ENCODE results near the gene WNT7B. TPM values are rescaled to one million over a fixed set of nuclear protein-coding genes. Genes with fewer than 3 reads are reported as not detected.

Gene WNT7B
- total RNA-seq, 4 donors from 2014 or later: not detected

DNA sequence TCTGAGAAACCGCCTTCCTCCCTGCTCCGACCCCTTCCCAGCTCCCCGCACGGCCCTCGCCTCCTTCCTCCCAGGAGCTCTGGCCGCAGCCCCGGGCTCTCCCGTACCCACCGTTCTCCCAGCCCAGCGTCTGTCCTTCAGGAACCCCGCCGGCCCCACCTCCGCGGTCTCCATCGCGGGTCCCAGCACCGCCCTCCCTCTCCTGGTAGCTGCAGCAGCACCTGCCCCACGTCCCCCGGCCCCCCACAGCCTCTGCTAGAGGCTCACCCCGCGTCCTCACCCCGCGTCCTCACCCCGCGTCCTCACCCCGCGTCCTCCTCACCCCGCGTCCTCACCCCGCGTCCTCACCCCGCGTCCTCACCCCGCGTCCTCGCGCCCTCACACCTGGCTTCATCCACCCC lies 85.9 kb downstream of the WNT7B start:
- TF ChIP-seq, protein P1, sequence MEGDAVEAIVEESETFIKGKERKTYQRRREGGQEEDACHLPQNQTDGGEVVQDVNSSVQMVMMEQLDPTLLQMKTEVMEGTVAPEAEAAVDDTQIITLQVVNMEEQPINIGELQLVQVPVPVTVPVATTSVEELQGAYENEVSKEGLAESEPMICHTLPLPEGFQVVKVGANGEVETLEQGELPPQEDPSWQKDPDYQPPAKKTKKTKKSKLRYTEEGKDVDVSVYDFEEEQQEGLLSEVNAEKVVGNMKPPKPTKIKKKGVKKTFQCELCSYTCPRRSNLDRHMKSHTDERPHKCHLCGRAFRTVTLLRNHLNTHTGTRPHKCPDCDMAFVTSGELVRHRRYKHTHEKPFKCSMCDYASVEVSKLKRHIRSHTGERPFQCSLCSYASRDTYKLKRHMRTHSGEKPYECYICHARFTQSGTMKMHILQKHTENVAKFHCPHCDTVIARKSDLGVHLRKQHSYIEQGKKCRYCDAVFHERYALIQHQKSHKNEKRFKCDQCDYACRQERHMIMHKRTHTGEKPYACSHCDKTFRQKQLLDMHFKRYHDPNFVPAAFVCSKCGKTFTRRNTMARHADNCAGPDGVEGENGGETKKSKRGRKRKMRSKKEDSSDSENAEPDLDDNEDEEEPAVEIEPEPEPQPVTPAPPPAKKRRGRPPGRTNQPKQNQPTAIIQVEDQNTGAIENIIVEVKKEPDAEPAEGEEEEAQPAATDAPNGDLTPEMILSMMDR (IDR thresholded peaks at IDR 0.05; ENCODE audit: low read depth): no peak

DNA sequence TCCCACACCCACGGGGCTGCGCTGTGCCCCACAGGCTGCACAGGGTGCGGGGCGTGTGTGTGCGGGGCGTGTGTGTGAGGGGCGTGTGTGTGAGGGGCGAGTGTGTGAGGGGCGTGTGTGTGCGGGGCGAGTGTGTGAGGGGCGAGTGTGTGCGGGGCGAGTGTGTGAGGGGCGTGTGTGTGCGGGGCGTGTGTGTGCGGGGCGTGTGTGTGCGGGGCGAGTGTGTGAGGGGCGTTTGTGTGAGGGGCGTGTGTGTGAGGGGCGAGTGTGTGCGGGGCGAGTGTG lies 86.7 kb downstream of the WNT7B start:
- TF ChIP-seq, protein P1 (IDR thresholded peaks at IDR 0.05; ENCODE audit: low read depth): no peak

DNA sequence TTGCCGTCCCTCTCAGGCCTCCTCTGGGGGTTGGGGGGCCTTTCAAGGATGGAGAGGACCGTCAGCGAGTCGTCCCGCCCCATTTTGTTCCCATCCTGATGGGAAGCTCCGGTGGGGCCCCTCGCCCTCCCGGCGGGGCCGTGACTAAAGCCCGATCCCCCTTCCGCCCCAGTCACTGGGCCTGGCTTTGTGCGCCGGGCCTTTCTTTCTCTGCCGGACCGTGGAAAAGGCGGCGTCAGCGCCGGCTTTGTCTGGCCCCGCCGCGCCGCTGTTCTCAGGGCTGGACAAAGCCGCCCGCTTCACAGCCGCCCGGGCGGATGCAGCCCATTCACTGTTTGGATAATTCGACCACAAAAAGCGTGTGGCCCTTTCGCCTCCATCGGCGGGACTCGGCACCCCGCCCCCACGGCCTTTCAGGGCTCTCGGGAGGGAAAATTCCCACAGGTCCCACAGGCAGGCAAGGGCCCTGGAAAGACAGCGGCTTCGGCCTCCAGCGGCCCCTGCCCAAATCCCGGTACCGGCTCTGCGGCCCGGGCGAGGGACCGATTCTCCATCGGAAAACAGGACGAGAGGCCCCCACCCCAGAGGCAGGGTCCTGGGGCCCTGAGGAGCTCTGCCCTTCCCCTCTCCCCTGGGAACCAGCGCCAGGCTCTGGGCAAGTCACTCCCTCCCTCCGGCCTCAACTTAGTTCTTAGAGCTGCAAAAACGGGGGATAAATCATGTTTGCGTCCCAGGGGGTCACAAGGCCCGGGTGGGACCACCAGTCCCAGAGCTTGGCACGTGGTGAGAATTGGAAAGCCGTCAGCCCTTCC lies 87.2 kb downstream of the WNT7B start:
- TF ChIP-seq, protein P1 (IDR thresholded peaks at IDR 0.05; ENCODE audit: low read depth): no peak

DNA sequence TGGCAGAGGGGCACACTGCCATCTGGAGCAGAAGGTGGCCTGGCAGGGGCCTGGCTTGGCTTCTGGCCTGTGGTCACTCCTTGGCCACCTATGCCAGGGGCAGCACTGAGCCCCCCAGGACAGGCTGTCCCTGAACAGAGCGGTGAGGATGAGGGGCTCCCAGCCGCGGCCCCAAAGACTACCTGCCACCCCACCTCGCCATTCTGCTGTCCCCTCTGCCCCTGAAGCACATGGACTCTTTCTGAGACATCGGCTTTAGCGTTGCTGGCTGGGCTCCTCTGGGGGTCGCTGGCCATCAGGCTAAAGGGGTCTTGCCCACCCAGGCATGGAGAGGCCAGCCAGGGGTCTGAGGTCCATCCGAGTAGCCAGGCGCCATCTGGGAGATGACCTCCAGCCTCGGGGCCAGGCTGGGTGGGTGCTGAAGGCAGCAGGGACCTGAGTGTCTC lies 87.8 kb downstream of the WNT7B start:
- TF ChIP-seq, protein P1 (IDR thresholded peaks at IDR 0.05; ENCODE audit: low read depth): no peak

DNA sequence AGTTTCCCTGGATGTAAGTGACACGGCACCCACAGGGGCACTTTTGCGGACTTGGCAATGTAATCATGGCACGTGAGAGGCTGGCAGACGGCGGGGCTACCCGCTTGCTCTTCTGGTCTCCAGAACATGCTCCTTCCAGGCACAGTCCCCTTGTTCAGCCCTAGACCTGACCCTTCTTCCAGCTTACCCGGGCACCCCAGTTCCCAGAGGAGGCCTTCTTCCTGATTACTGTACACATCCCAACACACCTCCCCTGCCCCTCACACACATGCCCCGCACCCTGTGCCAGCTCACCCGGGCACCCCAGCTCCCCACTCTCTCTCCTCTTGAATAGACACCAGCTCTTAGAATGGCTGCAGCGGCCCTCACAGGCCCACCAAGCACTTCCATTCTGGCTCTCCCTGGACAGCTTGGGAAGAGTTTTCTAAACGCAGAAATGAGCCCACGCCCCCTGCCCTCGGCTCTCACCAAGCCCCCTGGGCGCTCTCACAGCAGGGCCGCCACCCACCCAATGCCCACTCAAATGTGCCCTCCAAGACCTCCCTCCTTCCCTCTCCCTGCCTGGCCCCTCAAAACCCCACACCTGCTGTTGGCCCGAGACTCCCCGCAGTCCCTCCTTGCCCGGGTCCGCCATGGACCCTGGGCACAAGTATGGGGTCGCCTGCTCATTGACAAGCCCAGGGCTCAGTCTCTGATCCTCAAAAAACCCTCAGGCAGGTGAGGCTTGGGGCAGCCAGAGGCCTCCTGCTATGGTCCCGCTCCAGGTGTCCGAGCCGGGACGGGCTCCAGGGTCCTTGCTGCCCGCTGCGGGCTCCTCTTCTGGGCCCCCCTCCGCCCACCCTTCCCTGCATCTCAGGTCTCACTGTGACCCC lies 88.5 kb downstream of the WNT7B start:
- TF ChIP-seq, protein P1 (IDR thresholded peaks at IDR 0.05; ENCODE audit: low read depth): no peak

DNA sequence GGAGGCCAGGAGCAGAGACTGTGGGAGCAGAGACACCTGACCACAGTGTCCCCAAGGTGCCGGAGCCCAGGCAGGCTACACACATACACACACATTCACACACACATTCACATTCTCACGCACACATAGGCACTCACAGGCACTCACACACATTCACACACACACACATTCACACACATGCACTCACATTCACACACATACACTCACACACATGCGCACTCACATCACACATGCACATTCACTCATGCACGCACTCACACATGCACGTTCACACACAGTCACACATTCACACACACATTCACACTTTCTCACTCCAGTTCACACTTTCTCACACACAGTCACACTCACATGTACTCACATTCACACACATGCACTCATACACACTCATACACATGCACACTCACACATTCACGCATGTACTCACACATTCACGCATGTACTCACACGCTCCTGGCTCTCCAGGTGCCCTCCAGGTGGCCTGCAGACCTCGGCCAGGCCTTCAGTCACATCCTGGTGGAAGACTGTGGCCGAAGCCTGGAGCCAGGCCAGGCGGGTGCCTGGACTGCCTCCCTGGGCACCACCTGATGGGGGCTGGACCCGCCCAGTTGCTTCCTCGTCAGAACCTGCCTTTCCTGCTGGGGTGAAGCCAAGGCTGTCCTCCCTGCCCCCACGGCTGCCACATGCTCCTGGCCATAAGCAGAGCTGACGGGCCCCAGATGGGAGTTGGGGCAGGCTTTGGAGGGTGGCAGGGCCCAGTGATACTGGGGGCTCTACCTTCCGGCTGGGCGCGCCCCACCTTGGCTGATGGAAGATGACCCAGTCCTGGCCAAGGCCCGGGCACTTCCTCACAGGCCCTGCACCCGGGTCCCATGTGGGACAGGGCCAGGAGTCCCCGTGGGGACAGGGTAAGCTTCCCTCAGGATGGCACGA lies 89.5 kb downstream of the WNT7B start:
- TF ChIP-seq, protein P1 (IDR thresholded peaks at IDR 0.05; ENCODE audit: low read depth): no peak

Data from subcutaneous adipose tissue (tissue), 4 donors.